NOMO-1 (cell line): ENCODE measurements around the gene ULK4.
"Not testable (repeated sequence)": the region's sequence is repeated elsewhere in the genome, so short reads cannot be mapped to it uniquely, and the experiment has no call there.

Experiments
- DNase-seq, 2 experiments: peaks; one replicate each; lab custom pipeline; 2025; ENCODE audit not compliant: unreplicated experiment in 2 of 2; lab: John Stamatoyannopoulos, UW

The ULK4 gene

GRCh38 chr3:41370765-41371535, 591.0 kb downstream of the ULK4 start:
- DNase-seq, result not testable (repeated sequence)

- no peak for DNase-seq
Observed at GRCh38 chr3:41370307-41370706, 591.6 kb downstream of the ULK4 start.

DNA sequence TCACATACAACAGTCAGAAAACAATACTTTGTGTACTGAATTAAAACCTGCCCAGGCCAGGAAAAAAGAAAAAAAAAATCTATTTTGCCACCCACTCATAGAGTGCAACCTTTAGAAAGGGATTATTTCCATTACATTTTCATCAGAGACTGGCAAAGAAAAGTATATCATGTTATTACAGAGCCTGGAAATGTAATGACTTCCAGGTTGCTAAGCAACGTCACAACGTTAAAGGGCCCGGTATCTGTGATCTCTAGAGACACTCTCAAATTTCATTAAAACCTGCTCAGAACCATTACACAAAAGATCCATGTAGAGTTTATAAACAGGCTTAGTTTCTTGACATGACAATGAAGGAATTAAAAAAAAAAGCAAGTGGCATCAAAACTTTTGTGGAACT, 592.1 kb downstream of the ULK4 start:
- no peak for DNase-seq

DNA sequence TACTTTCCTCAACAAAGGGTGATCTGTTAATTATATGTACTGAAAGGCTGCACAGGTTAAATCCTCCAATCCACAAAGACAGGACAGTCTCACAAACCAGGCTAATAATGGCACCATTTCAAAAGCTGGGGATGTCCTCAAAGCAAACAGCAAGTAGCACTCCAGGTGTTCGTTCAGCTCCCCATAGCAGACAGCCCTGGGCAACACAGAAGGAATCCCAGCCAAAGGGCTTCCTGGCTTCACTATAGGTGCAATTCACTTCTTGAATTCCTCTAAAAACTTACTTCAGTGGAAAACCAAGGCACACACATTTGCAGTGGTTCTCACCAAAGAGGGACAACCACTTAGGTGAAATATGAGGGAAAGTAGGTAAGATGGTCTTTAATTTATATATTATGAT, 595.9 kb downstream of the ULK4 start:
- no peak for DNase-seq

DNA sequence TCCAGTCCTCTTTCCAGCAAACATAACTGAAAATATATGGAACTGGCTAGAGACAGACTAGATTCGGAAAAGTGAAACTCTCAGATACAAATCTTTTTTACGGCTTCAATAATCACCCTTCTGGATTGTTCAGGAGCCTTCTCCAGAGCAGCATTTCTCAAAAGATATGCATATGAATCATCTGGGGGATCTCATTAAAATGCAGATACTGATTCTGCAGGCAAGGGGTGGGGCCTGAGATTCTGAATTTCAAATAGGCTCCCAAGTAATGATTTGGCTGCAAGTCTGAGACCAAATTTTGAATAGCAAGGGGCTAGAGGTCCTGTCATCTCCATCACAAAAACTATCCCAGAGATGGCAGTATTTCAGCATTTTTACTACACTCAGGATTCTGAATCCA, 597.2 kb downstream of the ULK4 start:
- DNase-seq, result no peak

GRCh38 chr3:41363830-41364523, 597.9 kb downstream of the ULK4 start:
- DNase-seq, result no peak

DNA sequence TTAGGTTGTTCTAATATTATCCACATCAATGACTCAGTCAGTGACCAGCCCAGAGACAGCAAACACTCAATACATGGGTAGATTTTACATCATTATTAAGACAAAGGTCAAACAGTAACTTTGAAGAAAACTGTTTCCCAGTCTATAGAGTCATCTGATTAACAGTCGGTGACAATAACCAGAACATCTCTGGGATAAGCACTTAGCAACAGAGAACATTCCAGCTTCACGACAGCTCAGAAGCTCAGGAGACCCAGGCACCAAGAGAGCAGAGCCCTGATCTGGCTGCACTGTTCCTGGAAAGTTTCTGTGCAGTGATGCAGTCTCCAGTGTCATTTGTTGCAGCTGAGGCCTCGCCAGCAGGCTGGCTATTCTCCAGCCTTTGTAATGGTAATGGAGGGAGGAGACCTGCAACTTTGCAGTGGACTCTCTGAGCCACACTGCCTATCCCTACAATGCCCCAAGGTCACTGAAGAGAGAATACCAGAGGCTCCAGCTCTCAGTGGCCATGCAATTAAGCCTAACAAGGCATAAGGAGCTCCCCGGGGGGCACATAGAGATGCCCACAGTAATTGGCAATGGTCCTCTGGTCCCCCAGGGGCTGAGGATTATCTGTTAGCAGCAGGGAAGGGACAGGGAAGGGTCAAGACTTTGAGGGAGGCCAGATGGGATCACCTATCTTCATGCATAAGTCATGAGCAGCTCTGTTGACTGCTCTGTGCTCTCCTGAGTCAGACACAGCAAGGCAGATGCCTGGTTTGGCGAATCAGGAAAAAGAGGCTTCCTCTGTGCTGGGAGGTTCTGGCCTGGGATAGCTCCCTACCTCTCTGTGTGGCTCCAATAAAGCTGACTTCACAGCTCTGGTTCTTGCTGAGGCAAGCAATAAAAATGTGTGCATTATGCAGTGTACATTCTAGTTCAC, 599.0 kb downstream of the ULK4 start:
- DNase-seq, result no peak

- no peak for DNase-seq
Observed at GRCh38 chr3:41357271-41357670, 604.6 kb downstream of the ULK4 start.

GRCh38 chr3:41356775-41357174, 605.1 kb downstream of the ULK4 start:
- DNase-seq, result no peak

GRCh38 chr3:41352510-41352909, 609.4 kb downstream of the ULK4 start:
- DNase-seq, result peak; percentile 39 to 72

DNA sequence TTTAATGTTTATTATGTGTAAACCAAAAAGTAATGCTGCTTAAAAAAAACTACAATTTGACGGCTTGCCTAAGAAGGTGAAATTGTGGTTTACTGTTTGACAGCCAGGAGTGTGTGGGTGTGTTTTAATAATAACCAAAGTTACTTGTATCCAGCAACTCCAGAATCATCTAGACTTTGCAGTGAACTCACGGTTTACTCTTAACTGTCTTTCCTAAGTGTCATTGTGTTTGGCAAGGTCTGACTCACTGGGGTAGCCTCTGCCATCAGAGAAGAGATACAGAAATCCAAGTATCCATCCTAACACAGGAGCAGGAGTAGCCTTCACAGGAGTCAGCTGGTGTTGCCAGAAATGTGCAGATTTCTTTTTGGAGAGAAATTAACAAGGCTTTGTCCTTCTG, 611.5 kb downstream of the ULK4 start:
- DNase-seq, result no peak

GRCh38 chr3:41348401-41348800, 613.5 kb downstream of the ULK4 start:
- DNase-seq, result no peak

DNA sequence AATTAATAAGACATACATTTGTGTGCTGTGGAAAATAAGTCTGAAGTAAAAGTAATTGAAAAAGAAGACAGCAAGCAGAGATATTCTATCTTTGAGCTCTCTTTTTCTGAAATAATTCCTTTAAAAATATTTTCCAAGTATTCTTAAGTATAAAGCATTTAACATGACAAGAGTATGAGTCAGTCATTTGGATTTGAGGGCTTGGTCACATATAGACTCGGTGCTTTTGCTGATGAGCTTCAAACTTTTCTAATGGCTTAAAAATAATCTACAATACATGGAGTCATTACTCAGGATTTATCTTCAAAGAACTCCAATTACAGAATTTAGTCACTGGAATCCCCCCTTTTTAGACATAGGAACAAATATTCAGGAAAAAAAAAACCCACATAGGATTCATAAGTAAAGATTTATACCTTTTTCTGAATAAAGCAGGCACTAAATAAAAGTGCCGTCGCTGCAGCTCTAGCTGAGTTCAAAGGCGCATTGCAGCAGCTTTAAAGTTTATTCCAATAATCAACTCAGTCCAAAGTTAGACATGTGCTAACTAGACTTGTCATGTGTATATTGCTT, 615.1 kb downstream of the ULK4 start:
- DNase-seq, result no peak

GRCh38 chr3:41345788-41346187, 616.1 kb downstream of the ULK4 start:
- no peak for DNase-seq

DNA sequence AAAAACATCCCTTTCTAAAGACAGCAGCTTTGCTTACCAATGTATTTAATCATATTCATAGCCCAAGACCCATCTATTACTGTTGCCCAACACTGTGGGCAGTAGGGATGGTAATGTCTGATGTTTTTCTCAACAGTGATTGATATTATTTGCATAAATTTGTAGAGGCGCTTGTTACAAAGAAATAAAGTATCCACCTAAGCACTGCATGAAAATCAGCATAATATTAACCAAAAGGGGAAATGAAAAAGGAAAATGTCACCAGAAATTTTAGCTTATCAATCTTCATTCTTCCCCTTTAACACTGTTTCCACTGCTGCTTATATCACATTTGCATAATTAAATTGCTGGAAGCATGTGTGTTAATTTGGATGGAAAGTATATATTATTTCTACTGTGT, 622.1 kb downstream of the ULK4 start:
- DNase-seq, result no peak

DNA sequence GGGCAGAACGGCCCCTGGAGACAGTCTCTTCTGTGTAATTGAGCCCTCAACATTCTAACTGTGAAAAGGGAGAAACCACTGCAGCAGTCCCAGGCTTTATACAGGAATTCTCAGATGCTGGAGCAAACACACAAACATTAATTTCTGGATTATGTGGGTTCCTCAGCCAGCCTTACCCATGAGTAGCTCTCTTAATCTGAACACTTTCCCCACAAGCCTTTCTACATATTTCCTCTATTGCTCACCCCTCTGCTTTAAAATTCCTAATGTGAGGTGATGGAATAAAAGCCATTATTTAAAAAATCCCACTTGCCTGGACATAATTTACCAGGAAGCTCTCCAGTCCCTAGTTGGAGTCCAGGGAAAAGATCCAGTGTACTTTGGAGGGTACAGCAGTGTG, 623.6 kb downstream of the ULK4 start:
- DNase-seq, result no peak

DNA sequence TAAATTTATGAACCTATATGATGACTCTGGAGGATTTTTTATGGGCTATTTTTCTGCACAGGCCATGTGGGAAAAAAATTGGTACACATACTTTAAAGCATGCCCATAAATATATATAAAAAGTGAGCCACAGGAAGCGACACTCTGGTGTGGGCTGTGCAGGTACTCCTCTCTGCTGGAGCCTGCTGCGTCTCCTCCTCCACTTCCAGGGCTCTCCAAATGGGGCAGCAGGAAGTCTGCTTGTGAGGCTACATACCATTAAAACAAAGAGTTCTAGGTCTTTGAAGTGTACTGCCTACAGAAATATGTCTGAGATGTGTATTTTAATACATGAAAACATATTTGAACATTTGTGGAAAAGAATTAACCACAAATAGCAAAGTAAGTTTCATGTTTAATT, 627.5 kb downstream of the ULK4 start:
- DNase-seq, result no peak

DNA sequence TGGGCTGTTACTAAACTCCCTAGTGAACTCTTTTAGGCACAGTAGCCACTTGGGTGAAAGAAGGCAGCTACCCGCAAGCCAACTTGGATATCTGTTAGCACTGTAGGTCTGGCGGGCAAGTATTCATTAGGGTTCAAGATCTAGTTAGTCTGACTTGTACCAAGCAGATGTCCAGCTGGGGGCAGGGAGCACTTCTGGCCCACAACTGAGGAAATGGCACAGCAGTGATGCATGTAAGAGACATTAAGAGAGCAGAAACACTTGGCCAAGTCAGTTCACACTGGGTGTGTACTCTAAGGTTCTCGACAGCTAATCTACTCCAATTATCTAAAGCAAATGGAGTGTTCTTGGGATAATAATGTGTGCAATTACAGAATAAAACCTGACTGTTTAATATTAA, 630.9 kb downstream of the ULK4 start:
- no peak for DNase-seq

DNA sequence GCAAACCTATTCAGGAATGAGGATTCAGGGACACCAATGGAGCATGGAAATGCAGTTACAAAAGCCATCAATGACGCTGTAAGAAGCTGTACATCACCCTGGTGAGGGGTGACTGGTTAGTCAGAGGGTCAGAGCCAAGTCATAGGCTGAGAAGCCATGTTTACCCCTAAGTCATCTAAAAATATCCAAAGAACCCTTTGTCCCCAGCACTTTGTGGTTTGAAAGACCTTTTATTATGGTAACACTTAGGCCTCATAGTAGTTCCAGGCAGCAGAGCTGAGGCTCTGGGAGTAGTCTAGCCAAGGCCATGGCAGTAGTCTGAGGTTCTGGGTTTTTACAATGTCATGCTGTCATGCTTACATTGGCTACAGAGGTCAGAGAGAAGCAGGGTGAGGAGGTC, 631.4 kb downstream of the ULK4 start:
- no peak for DNase-seq

GRCh38 chr3:41329881-41330280, 632.0 kb downstream of the ULK4 start:
- no peak for DNase-seq

DNA sequence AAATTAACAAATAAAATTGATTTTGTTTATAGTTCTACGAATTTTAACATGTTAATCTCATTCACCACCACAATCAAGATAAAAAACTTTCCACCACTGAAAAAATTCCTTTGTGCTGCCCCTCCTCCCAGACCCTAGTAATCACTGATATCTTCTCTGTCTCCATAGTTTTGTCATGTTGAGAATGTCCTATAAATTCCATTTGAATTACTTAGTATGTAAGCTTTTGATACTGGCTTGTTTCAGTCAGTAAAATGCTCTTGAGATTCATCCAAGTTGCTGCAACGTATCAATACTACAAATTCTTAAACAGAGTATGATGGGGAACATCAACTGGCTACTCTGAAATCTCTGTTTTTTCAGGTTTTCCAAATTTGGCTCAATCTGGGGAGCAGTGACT, 633.0 kb downstream of the ULK4 start:
- no peak for DNase-seq
